BLaER1 (cell line): ENCODE results near the gene ARSB.

ENCODE experiments used
- H3K27ac ChIP-seq: shearing (Covaris generic); formaldehyde crosslinking; 2 replicates; pipeline ENCODE4 v1.8.1; 2022
- H3K27me3 ChIP-seq: shearing (Covaris generic); formaldehyde crosslinking; 2 replicates; pipeline ENCODE4 v1.8.1; 2022
- H3K36me3 ChIP-seq: shearing (Covaris generic); formaldehyde crosslinking; 2 replicates; pipeline ENCODE4 v1.8.1; 2022
- H3K4me1 ChIP-seq: shearing (Covaris generic); formaldehyde crosslinking; 2 replicates; pipeline ENCODE4 v1.8.1; 2022
- H3K4me2 ChIP-seq: shearing (Covaris generic); formaldehyde crosslinking; 2 replicates; pipeline ENCODE4 v1.8.1; 2022
- H3K4me3 ChIP-seq: shearing (Covaris generic); formaldehyde crosslinking; 2 replicates; pipeline ENCODE4 v1.8.1; 2022
- H3K9ac ChIP-seq: shearing (Covaris generic); formaldehyde crosslinking; 2 replicates; pipeline ENCODE4 v1.8.1; 2022
- H3K9me3 ChIP-seq: shearing (Covaris generic); formaldehyde crosslinking; 2 replicates; pipeline ENCODE4 v1.8.1; 2022
- H4K20me1 ChIP-seq: shearing (Covaris generic); formaldehyde crosslinking; 2 replicates; pipeline ENCODE4 v1.8.1; 2022
- Cebpa-rat ChIP-seq: shearing (Covaris generic); IDR thresholded peaks from 2 replicates; pipeline ENCODE4 v1.8.1; 2022

The ARSB gene

GRCh38 chr5:78979117-78979742 lies 5.9 kb downstream of the ARSB start:
- Histone ChIP-seq H3K4me3 (no peak overlapping the region), H3K27me3 (no peaks in the 10 kb centered on the region), H3K4me2 (no peak overlapping the region), H3K27ac (no peak overlapping the region), H3K9me3 (peaks cover 4% of the 10 kb centered on the region; the same call in 1 of the 2 replicates), H4K20me1 (no peaks in the 10 kb centered on the region), H3K4me1 (peaks cover 16% of the 10 kb centered on the region), H3K9ac (no peak overlapping the region), H3K36me3 (no peaks in the 10 kb centered on the region)
- TF ChIP-seq Cebpa-rat, result no peak

GRCh38 chr5:78975035-78975434 lies 10.1 kb downstream of the ARSB start:
- Histone ChIP-seq H3K4me1 (peaks cover 5% of the 10 kb centered on the region), H3K27me3 (no peaks in the 10 kb centered on the region), H3K9ac (no peak overlapping the region), H3K27ac (no peak overlapping the region), H3K4me2 (no peak overlapping the region), H3K9me3 (peaks cover 4% of the 10 kb centered on the region; the same call in 1 of the 2 replicates), H3K36me3 (no peaks in the 10 kb centered on the region), H4K20me1 (no peaks in the 10 kb centered on the region), H3K4me3 (no peak overlapping the region)
- TF ChIP-seq Cebpa-rat, result no peak

DNA sequence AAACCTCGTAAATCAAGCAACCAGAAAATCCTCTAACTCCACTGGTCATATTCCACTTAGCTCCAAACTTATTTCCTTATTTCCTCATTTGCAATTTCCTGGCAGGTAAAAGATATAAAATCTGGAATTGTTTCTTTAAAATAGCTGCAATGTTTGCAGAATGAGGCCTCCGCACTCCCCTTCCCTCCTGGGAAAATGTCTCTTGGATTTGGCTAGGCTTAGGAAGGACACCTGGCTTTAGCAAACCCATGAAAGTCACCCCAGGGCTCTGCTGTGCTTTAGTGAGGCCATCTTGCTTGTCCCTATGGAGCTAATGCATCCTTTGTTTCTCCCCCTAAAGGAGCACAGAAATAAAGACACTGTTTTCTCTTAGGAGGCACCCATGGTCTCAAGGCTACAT lies 10.5 kb downstream of the ARSB start:
- Histone ChIP-seq H3K27me3 (no peaks in the 10 kb centered on the region), H3K4me2 (no peak overlapping the region), H3K4me1 (peaks cover 5% of the 10 kb centered on the region), H4K20me1 (no peaks in the 10 kb centered on the region), H3K9me3 (peaks cover 4% of the 10 kb centered on the region; the same call in 1 of the 2 replicates), H3K27ac (no peak overlapping the region), H3K9ac (no peak overlapping the region), H3K4me3 (no peak overlapping the region), H3K36me3 (no peaks in the 10 kb centered on the region)
- no peak for TF ChIP-seq Cebpa-rat

DNA sequence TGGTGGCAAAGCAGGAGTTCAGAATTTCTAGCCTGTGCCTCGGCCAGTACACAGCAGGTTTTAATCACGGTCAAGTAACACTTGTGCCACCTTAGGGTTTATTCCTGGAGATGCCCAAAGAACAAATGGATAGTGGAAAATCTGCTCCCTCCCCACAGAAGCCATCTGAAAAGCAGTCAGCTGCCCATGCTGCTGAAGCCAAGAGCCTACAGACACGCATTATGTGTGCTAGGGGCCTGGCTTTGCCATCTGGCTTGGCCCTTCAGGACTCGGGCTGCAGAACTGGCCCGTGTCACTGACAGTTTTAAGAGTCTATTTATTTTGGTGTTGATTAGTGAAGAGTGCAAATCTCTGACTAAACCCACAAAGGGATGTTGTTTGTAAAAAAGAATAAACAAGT lies 11.1 kb downstream of the ARSB start:
- Histone ChIP-seq H3K9ac (no peak overlapping the region), H3K4me2 (no peak overlapping the region), H3K4me3 (no peak overlapping the region), H3K36me3 (no peaks in the 10 kb centered on the region), H4K20me1 (no peaks in the 10 kb centered on the region), H3K27me3 (no peaks in the 10 kb centered on the region), H3K4me1 (peaks cover 5% of the 10 kb centered on the region), H3K9me3 (no peaks in the 10 kb centered on the region), H3K27ac (no peak overlapping the region)
- TF ChIP-seq Cebpa-rat, result no peak

DNA sequence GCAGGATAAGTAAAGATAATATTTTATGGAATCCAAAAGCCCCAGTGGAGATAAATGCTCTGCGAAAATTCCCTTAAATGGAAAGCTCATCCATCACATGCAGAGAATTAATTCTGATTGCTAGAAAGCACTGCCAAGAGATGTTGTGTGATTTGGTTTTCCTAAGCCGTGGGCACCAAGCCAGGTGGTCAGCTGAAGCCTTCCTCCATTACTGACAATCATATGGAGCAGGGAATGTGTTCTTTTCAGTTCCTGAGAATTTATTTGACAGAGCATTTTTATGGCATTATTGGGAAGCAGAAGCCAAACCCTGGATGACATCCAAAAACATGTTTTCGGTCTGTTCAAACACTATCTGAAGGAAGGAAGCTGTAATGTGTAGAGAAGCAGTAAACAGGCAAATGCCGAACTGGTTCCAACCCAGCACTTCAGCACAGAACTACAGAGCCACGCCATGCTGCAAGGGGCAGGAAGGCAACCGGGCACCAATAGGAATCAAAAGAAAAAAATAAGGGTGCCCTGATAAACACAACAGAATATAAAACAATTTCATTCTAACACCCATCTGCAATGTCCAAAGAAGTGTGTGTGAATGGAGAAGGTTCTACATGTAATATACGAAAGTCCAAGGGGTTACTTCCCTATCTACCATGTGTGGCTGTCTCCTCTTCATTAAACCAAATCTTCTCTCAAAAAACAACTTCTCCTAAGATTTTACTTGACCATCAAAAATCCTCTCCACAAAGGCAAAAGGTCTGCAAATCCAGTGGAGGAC lies 12.3 kb downstream of the ARSB start:
- Histone ChIP-seq H3K4me2 (no peak overlapping the region), H3K27ac (no peak overlapping the region), H4K20me1 (no peaks in the 10 kb centered on the region), H3K36me3 (no peaks in the 10 kb centered on the region), H3K4me1 (peaks cover 5% of the 10 kb centered on the region), H3K27me3 (no peaks in the 10 kb centered on the region), H3K9me3 (no peaks in the 10 kb centered on the region), H3K4me3 (no peak overlapping the region), H3K9ac (no peak overlapping the region)
- TF ChIP-seq Cebpa-rat, result no peak

DNA sequence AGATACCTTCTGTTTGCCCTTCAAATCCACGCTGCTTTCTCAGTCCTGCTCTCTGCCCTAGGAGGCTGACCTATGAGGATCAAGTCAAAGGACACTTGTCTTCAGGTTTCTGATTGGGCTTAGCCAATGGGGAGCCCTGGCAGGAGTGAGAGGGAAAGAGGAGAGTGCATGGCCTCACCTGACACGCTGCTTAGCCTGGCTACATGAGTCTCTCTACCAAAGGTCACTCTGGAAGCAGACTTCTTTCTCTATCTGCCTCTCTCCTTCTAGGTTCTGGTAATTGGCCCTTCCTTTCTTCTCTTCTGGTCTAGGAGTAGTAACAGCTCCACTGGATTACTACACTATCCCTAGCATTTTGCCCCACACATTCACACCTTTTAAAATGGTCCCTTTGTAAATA lies 13.1 kb downstream of the ARSB start:
- Histone ChIP-seq H3K9me3 (no peaks in the 10 kb centered on the region), H3K9ac (no peak overlapping the region), H3K4me3 (no peak overlapping the region), H4K20me1 (no peaks in the 10 kb centered on the region), H3K36me3 (no peaks in the 10 kb centered on the region), H3K4me1 (peaks cover 5% of the 10 kb centered on the region), H3K27ac (no peak overlapping the region), H3K27me3 (no peaks in the 10 kb centered on the region), H3K4me2 (no peak overlapping the region)
- TF ChIP-seq Cebpa-rat, result no peak

- H3K9ac ChIP-seq, result no peak overlapping the region
- H3K4me2 ChIP-seq, result no peak overlapping the region
- H3K36me3 ChIP-seq, result no peaks in the 10 kb centered on the region
- no peaks in the 10 kb centered on the region for H3K4me1 ChIP-seq
- no peak overlapping the region for H3K4me3 ChIP-seq
- H4K20me1 ChIP-seq, result no peaks in the 10 kb centered on the region
- H3K27me3 ChIP-seq, result no peaks in the 10 kb centered on the region
- no peaks in the 10 kb centered on the region for H3K9me3 ChIP-seq
- TF ChIP-seq Cebpa-rat, result no peak
- H3K27ac ChIP-seq, result no peak overlapping the region
These were observed 16.3 kb downstream of the ARSB start for GRCh38 chr5:78968781-78969180.

GRCh38 chr5:78964889-78965288 lies 20.2 kb downstream of the ARSB start:
- H3K4me1 ChIP-seq, result no peaks in the 10 kb centered on the region
- H3K36me3 ChIP-seq, result peaks cover 3% of the 10 kb centered on the region
- H3K9me3 ChIP-seq, result no peaks in the 10 kb centered on the region
- no peak overlapping the region for H3K9ac ChIP-seq
- H3K27me3 ChIP-seq, result no peaks in the 10 kb centered on the region
- no peaks in the 10 kb centered on the region for H4K20me1 ChIP-seq
- no peak for TF ChIP-seq Cebpa-rat
- no peak overlapping the region for H3K4me3 ChIP-seq
- H3K4me2 ChIP-seq, result no peak overlapping the region
- H3K27ac ChIP-seq, result no peak overlapping the region

DNA sequence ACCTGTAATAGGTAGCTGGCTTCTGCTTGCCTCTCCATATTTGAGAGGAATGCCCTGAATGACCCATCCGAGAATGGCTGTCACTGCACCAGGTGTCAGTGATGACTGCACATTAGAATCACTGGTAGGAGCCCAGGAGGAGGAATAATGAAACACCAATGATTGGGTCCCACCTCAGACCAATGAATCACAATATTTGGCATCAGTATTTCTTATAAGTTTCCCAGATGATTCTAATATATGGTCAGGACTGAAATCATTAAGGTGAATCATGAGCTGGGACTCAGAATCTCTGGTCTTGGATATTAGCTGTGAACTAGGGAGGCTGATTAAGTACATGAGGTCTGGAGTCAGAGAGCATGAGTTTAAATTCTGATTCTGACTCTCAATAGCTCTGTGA lies 23.4 kb downstream of the ARSB start:
- H3K9ac ChIP-seq, result no peak overlapping the region
- no peak overlapping the region for H3K4me3 ChIP-seq
- no peaks in the 10 kb centered on the region for H3K4me1 ChIP-seq
- no peaks in the 10 kb centered on the region for H4K20me1 ChIP-seq
- peaks cover 3% of the 10 kb centered on the region for H3K36me3 ChIP-seq
- H3K27ac ChIP-seq, result no peak overlapping the region
- H3K27me3 ChIP-seq, result no peaks in the 10 kb centered on the region
- no peak overlapping the region for H3K4me2 ChIP-seq
- H3K9me3 ChIP-seq, result no peaks in the 10 kb centered on the region
- TF ChIP-seq Cebpa-rat, result no peak

GRCh38 chr5:78959767-78960166 lies 25.3 kb downstream of the ARSB start:
- TF ChIP-seq Cebpa-rat, result no peak
- Histone ChIP-seq H3K27me3 (no peaks in the 10 kb centered on the region), H3K4me2 (no peak overlapping the region), H3K36me3 (peaks cover 9% of the 10 kb centered on the region), H3K9me3 (no peaks in the 10 kb centered on the region), H3K4me3 (no peak overlapping the region), H3K4me1 (no peaks in the 10 kb centered on the region), H3K9ac (no peak overlapping the region), H3K27ac (no peak overlapping the region), H4K20me1 (no peaks in the 10 kb centered on the region)
